IMR-90 (cell line): ENCODE results near the gene C6. TPM values are rescaled to one million over a fixed set of nuclear protein-coding genes. Genes with fewer than 3 reads are reported as not detected.

ENCODE experiments used
- ATAC-seq: fragments of 200-7000 bp; cut with Tn5 transposase; 2 replicates; pipeline ENCODE4 v1.9.1; 2020; ENCODE audit warnings: low read depth, mild to moderate bottlenecking, moderate library complexity
- BruUV-seq: library from RNA; stranded (reverse); fragments of 400-500 nt; replicated peaks from 2 replicates; lab custom pipeline; 2021; lab: Mats Ljungman, UMichigan
- CTCF ChIA-PET: fragments of 300-600 bp; formaldehyde crosslinking; extraction: SDS; loops from one replicate; lab custom pipeline; 2021; ENCODE audit warnings: antibody characterized with exemption; lab: Yijun Ruan, JAX
- POLR2A ChIA-PET: fragments of 300-600 bp; sonication (Branson Sonifier 250); formaldehyde crosslinking; loops from one replicate; lab custom pipeline; 2022; ENCODE audit warnings: antibody characterized with exemption; ENCODE audit not compliant: unreplicated experiment; lab: Charles Lee
- DNase-seq: peaks from one replicate; pipeline ENCODE4 v3.0.0; 2013
- H2AFZ ChIP-seq: replicated peaks from 2 replicates; pipeline ENCODE3; 2013; ENCODE audit warnings: low read length, mild to moderate bottlenecking; ENCODE audit not compliant: poor library complexity
- H2AK5ac ChIP-seq: 2 replicates; pipeline ENCODE4 v1.6.1; 2013; ENCODE audit warnings: low read depth, low read length, inconsistent platforms
- H2AK9ac ChIP-seq: replicated peaks from 2 replicates; pipeline ENCODE3; 2013; ENCODE audit warnings: mild to moderate bottlenecking, low read depth, low read length, moderate library complexity; ENCODE audit not compliant: poor library complexity
- H2BK120ac ChIP-seq: 2 replicates; pipeline ENCODE4 v1.6.1; 2013; ENCODE audit warnings: low read depth, low read length, inconsistent platforms
- H2BK15ac ChIP-seq: 3 replicates; pipeline ENCODE4 v1.6.1; 2013; ENCODE audit warnings: low read depth, low read length, inconsistent platforms
- H2BK20ac ChIP-seq: 2 replicates; pipeline ENCODE4 v1.6.1; 2013; ENCODE audit warnings: low read depth, mild to moderate bottlenecking, inconsistent platforms, low read length, moderate library complexity
- H2BK5ac ChIP-seq: 2 replicates; pipeline ENCODE4 v1.6.1; 2013; ENCODE audit warnings: mild to moderate bottlenecking, low read depth, low read length, inconsistent platforms; ENCODE audit not compliant: poor library complexity, severe bottlenecking
- H3K14ac ChIP-seq: replicated peaks from 2 replicates; pipeline ENCODE4 v1.6.1; 2013; ENCODE audit warnings: low read depth, low read length, inconsistent platforms
- H3K18ac ChIP-seq: 2 replicates; pipeline ENCODE4 v1.6.1; 2013; ENCODE audit warnings: low read depth, low read length, control low read depth
- H3K23ac ChIP-seq: 2 replicates; pipeline ENCODE4 v1.6.1; 2013; ENCODE audit warnings: low read depth, low read length, inconsistent platforms
- H3K27ac ChIP-seq: 2 replicates; pipeline ENCODE4 v1.5.1; 2013; ENCODE audit warnings: mild to moderate bottlenecking, control low read depth, low read length; ENCODE audit not compliant: insufficient read depth
- H3K27me3 ChIP-seq: 2 replicates; pipeline ENCODE4 v1.6.1; 2013; ENCODE audit warnings: low read length; ENCODE audit not compliant: control insufficient read depth, insufficient read depth
- H3K36me3 ChIP-seq: 2 replicates; pipeline ENCODE4 v1.6.1; 2013; ENCODE audit warnings: low read length, mixed read lengths; ENCODE audit not compliant: control insufficient read depth, insufficient read depth
- H3K4ac ChIP-seq: 2 replicates; pipeline ENCODE4 v1.6.1; 2013; ENCODE audit warnings: low read depth, low read length, inconsistent platforms
- H3K4me1 ChIP-seq: 2 replicates; pipeline ENCODE4 v1.6.1; 2013; ENCODE audit warnings: low read length, mixed read lengths; ENCODE audit not compliant: control insufficient read depth, insufficient read depth
- H3K4me2 ChIP-seq: 2 replicates; pipeline ENCODE4 v1.6.1; 2013; ENCODE audit warnings: low read depth, mild to moderate bottlenecking, control low read depth, low read length, moderate library complexity
- H3K4me3 ChIP-seq: 2 replicates; pipeline ENCODE4 v1.5.1; 2013; ENCODE audit warnings: low read depth, mild to moderate bottlenecking, control low read depth, low read length, moderate library complexity; ENCODE audit not compliant: insufficient read depth
- H3K56ac ChIP-seq: 2 replicates; pipeline ENCODE4 v1.6.1; 2013; ENCODE audit warnings: low read length, inconsistent platforms; ENCODE audit not compliant: insufficient read depth; ENCODE audit errors: extremely low read depth
- H3K79me1 ChIP-seq, 2 experiments: 2 replicates each; pipeline ENCODE4 v1.6.1; 2013; ENCODE audit warnings: low read length in 2 of 2, inconsistent platforms in 1 of 2, low read depth in 1 of 2
- H3K9ac ChIP-seq: 2 replicates; pipeline ENCODE4 v1.6.1; 2013; ENCODE audit warnings: low read depth, low read length, control low read depth
- H3K9me1 ChIP-seq: 2 replicates; pipeline ENCODE4 v1.6.1; 2013; ENCODE audit warnings: low read length, inconsistent platforms; ENCODE audit not compliant: insufficient read depth
- H3K9me3 ChIP-seq: 2 replicates; pipeline ENCODE4 v1.6.1; 2013; ENCODE audit warnings: low read length; ENCODE audit not compliant: control insufficient read depth, insufficient read depth
- H4K20me1 ChIP-seq: 2 replicates; pipeline ENCODE4 v1.6.1; 2013; ENCODE audit warnings: low read length, inconsistent platforms; ENCODE audit not compliant: insufficient read depth
- H4K5ac ChIP-seq: 2 replicates; pipeline ENCODE4 v1.6.1; 2013; ENCODE audit warnings: mild to moderate bottlenecking, low read depth, low read length, control low read depth
- H4K8ac ChIP-seq, 2 experiments: 2 replicates each; pipeline ENCODE4 v1.6.1; 2013; ENCODE audit warnings: low read depth in 2 of 2, low read length in 2 of 2, control low read depth in 1 of 2, inconsistent platforms in 1 of 2
- H4K91ac ChIP-seq: 2 replicates; pipeline ENCODE4 v1.6.1; 2013; ENCODE audit warnings: low read depth, low read length, inconsistent platforms; ENCODE audit not compliant: insufficient read depth
- BHLHE40 ChIP-seq: fragments of 150-350 bp; IDR thresholded peaks from 2 replicates; pipeline ENCODE4 v1.6.1; 2016; ENCODE audit warnings: mild to moderate bottlenecking, low read depth, low read length
- CEBPB ChIP-seq: IDR thresholded peaks from 2 replicates; pipeline ENCODE4 v1.6.1; 2012; ENCODE audit warnings: low read depth, low read length, improper control_type of control experiment
- CHD1 ChIP-seq: IDR thresholded peaks from 2 replicates; pipeline ENCODE4 v1.6.1; 2012; ENCODE audit warnings: low read depth, low read length, improper control_type of control experiment
- CTCF ChIP-seq: conservative IDR thresholded peaks from 2 replicates; pipeline ENCODE4 v1.5.1; 2012; ENCODE audit warnings: mild to moderate bottlenecking, low read depth, low read length, improper control_type of control experiment
- ELK1 ChIP-seq: fragments of 150-350 bp; IDR thresholded peaks from 2 replicates; pipeline ENCODE4 v1.6.1; 2016; ENCODE audit warnings: low read depth, mild to moderate bottlenecking, low read length, moderate library complexity, borderline replicate concordance
- FOS ChIP-seq: fragments of 150-350 bp; IDR thresholded peaks from 2 replicates; pipeline ENCODE4 v1.6.1; 2016; ENCODE audit warnings: low read depth, low read length
- MAFK ChIP-seq: IDR thresholded peaks from 2 replicates; pipeline ENCODE4 v1.6.1; 2012; ENCODE audit warnings: low read depth, low read length, improper control_type of control experiment
- MAZ ChIP-seq: IDR thresholded peaks from 2 replicates; pipeline ENCODE4 v1.6.1; 2012; ENCODE audit warnings: low read depth, mild to moderate bottlenecking, low read length, improper control_type of control experiment, moderate library complexity, borderline replicate concordance
- MXI1 ChIP-seq: IDR thresholded peaks from 2 replicates; pipeline ENCODE4 v1.6.1; 2012; ENCODE audit warnings: low read depth, mild to moderate bottlenecking, low read length, moderate library complexity, borderline replicate concordance
- NFE2L2 ChIP-seq: fragments of 150-350 bp; IDR thresholded peaks from 2 replicates; pipeline ENCODE4 v1.6.1; 2016; ENCODE audit warnings: low read depth, mild to moderate bottlenecking, low read length
- POLR2A ChIP-seq: IDR thresholded peaks from 2 replicates; pipeline ENCODE4 v1.6.1; 2012; ENCODE audit warnings: mild to moderate bottlenecking, low read depth, low read length
- RAD21 ChIP-seq: IDR thresholded peaks from 2 replicates; pipeline ENCODE4 v1.6.1; 2012; ENCODE audit warnings: low read length, improper control_type of control experiment
- RCOR1 ChIP-seq: IDR thresholded peaks from 2 replicates; pipeline ENCODE4 v1.6.1; 2012; ENCODE audit warnings: mild to moderate bottlenecking, low read length, improper control_type of control experiment; ENCODE audit not compliant: insufficient replicate concordance
- RFX5 ChIP-seq: IDR thresholded peaks from 2 replicates; pipeline ENCODE4 v1.8.0; 2012; ENCODE audit warnings: low read depth, mild to moderate bottlenecking, low read length, moderate library complexity
- SMC3 ChIP-seq: fragments of 150-350 bp; IDR thresholded peaks from 2 replicates; pipeline ENCODE4 v1.6.1; 2016; ENCODE audit warnings: low read depth, mild to moderate bottlenecking, antibody characterized with exemption, low read length, moderate library complexity
- USF2 ChIP-seq: fragments of 150-350 bp; IDR thresholded peaks from 2 replicates; pipeline ENCODE4 v1.6.1; 2017; ENCODE audit warnings: mild to moderate bottlenecking, antibody characterized with exemption, low read length, low read depth
- WGBS, 2 experiments: methylation state at CpG; one replicate each; pipeline versions ENCODE4 v1.1.5 to v1.1.7; 2013; ENCODE audit warnings: missing lambda C conversion rate in 2 of 2; ENCODE audit not compliant: insufficient read length in 1 of 2; ENCODE audit errors: extremely low coverage in 2 of 2; 5-methylcytosine and 5-hydroxymethylcytosine counted together
- dilution Hi-C: fragments of 300-500 bp; cut with HindIII; formaldehyde crosslinking; loops from one replicate; pipeline ENCODE4 v1.14.3; 2018; ENCODE audit warnings: low sequenced_read_pairs; ENCODE audit not compliant: unreplicated experiment
- in situ Hi-C: fragments of 300-500 bp; cut with MboI; formaldehyde crosslinking; loops from 3 replicates; pipeline ENCODE4 v1.14.3; 2019; ENCODE audit warnings: low sequenced_read_pairs, inconsistent platforms, mixed read lengths
- intact Hi-C: fragments of 100-400 bp; cut with micrococcal nuclease; formaldehyde crosslinking; loops from 2 replicates; pipeline ENCODE4 v1.10.0; 2022
- polyA plus RNA-seq, 3 experiments: library from polyadenylated mRNA; depleted of rRNA; stranded (reverse); fragments of >200 nt; gene quantifications; 2 replicates each; pipeline ENCODE4 v1.2.3, GENCODE V29; 2012; ENCODE audit warnings: low replicate concordance in 1 of 3
- total RNA-seq: library from RNA; depleted of rRNA; stranded (reverse); fragments of >200 nt; gene quantifications from 2 replicates; pipeline ENCODE4 v1.2.3, GENCODE V29; 2012

Gene C6
- total and polyA plus RNA-seq, 2 of the 4 experiments (the other 2 are of a cell fraction) = 0.05 to 0.18 TPM

GRCh38 chr5:41120600-41120999, 92.7 kb downstream of the C6 start:
- no peak overlapping the region for H3K56ac ChIP-seq
- no peak overlapping the region for H3K23ac ChIP-seq
- no peak overlapping the region for H4K5ac ChIP-seq
- no peaks in the 10 kb centered on the region for H3K9me3 ChIP-seq
- H3K9ac ChIP-seq = no peak overlapping the region
- no peak for ATAC-seq
- H2BK15ac ChIP-seq = peak overlapping the region; percentile 64; the same call in 2 of the 3 replicates
- H3K9me1 ChIP-seq = peaks cover 3% of the 10 kb centered on the region; the same call in 1 of the 2 replicates
- no peak overlapping the region for H2AFZ ChIP-seq
- no peaks in the 10 kb centered on the region for H3K27me3 ChIP-seq
- no peak for DNase-seq
- no peaks in the 10 kb centered on the region for H3K36me3 ChIP-seq
- no peak overlapping the region for H3K27ac ChIP-seq
- ChIA-PET POLR2A (no interaction called here), CTCF (no interaction called here)
- TF ChIP-seq CEBPB = no peak
- TF ChIP-seq USF2 = no peak
- TF ChIP-seq POLR2A = no peak
- TF ChIP-seq BHLHE40 = no peak
- TF ChIP-seq FOS = no peak
- TF ChIP-seq CHD1 = no peak
- no peak for TF ChIP-seq NFE2L2
- TF ChIP-seq MAZ = no peak
- no peak for TF ChIP-seq RCOR1
- TF ChIP-seq ELK1 = no peak
- no peak for TF ChIP-seq SMC3
- no peak for TF ChIP-seq RFX5
- no peak for TF ChIP-seq RAD21
- no peak for TF ChIP-seq MAFK
- no peak for TF ChIP-seq CTCF
- no peak for TF ChIP-seq MXI1
- no peak overlapping the region; the same call in 1 of the 2 replicates for H2BK20ac ChIP-seq
- no peak overlapping the region for H3K14ac ChIP-seq
- no peak overlapping the region for H3K4ac ChIP-seq
- H3K4me1 ChIP-seq = peaks cover 4% of the 10 kb centered on the region; the same call in 1 of the 2 replicates
- H2AK5ac ChIP-seq = no peak overlapping the region
- H2AK9ac ChIP-seq = no peak overlapping the region
- BruUV-seq = no TSS peak
- no peaks in the 10 kb centered on the region for H4K20me1 ChIP-seq
- no peak overlapping the region for H3K18ac ChIP-seq
- H4K91ac ChIP-seq = no peak overlapping the region
- intact Hi-C loops (no loop called here), in situ Hi-C loops (no loop called here), dilution Hi-C loops (no loop called here)
- peak overlapping the region; percentile 24 for H2BK5ac ChIP-seq
- no peak overlapping the region for H2BK120ac ChIP-seq
- no CpG with 5 or more reads among the region's 8 CpGs for WGBS, 2 experiments
- no peaks in the 10 kb centered on the region for H3K79me1 ChIP-seq
- no peak overlapping the region for H3K4me3 ChIP-seq
- H3K4me2 ChIP-seq = no peak overlapping the region
- no peak overlapping the region for H4K8ac ChIP-seq
